ENCODE data around the gene ACADM.
A peak's percentile ranks its signal among the peaks of the same experiment; 100 is the strongest.
"Not testable (repeated sequence)": the region's sequence is repeated elsewhere in the genome, so short reads cannot be mapped to it uniquely, and the experiment has no call there.

ACADM gene

DNA sequence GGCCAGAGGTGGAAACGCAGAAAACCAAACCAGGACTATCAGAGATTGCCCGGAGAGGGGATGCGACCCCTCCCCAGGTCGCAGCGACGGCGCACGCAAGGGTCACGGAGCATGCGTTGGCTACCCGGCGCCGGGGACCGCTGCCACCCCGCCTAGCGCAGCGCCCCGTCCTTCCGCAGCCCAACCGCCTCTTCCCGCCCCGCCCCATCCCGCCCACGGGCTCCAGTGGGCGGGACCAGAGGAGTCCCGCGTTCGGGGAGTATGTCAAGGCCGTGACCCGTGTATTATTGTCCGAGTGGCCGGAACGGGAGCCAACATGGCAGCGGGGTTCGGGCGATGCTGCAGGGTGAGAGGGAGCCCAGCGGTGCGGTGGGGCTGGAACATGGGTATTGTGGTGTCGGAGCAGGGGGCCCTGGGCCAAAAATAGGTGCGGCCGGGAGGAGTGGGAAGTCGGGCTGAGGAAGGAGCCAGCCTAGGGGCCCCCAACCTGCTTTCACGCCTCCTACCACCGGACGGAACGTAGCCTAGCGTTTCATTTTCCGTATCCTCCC is at the start of gene ACADM:
ACADM (plus strand) TSS at position 238 of the 551 bp plus-strand sequence; CDS start at position 317, 79 bp downstream.
- peak; percentile 77 for DNase-seq

- DNase-seq: no peak
Observed at GRCh38 chr1:75677443-75677842, 47.1 kb upstream of the ACADM start.

- not testable (repeated sequence) for DNase-seq
Observed at GRCh38 chr1:75677964-75678363, 46.5 kb upstream of the ACADM start.

DNA sequence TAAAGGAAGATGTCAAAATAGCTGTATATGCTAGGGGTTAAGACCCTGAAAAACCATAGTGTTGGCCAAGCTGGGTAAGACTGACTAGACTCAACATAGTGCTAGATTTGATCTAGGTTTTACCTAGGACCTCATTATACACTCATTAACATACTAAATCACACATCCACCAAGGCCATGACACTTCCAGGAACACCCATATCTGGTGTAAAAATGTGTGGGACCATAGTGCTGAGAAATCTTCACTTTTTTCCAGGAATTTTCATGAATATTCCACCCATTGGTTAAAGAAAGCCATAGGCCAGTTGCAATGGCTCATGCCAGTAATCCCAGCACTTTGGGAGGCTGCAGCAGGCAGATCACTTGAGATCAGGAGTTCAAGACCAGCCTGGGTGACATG is 34.0 kb upstream of the ACADM start:
- no peak for DNase-seq

- DNase-seq: no peak
Observed at GRCh38 chr1:75693551-75693950, 31.0 kb upstream of the ACADM start.

- no peak for DNase-seq
Observed at GRCh38 chr1:75696000-75696399, 28.5 kb upstream of the ACADM start.

DNA sequence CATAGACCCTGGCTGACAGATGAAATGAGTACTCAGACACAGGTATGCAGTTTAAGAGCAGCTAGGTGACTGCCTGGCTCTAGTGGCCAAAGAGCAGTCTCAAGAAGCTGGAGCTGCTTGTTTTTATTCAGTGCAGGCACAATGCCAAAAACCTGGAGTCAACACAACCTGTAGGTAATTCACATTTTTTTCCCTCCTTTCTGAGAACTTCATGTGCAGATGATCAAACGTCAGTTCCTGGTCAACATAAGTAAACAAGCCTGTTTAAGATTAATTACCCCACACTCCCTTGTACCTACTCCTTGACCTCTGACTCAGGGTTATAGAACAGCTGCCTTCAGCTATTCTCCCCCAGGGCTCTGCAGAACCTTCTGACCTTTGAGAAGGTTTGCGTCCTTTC is 17.3 kb upstream of the ACADM start:
- DNase-seq: no peak

GRCh38 chr1:75708910-75709309 is 15.6 kb upstream of the ACADM start:
- no peak for DNase-seq

DNA sequence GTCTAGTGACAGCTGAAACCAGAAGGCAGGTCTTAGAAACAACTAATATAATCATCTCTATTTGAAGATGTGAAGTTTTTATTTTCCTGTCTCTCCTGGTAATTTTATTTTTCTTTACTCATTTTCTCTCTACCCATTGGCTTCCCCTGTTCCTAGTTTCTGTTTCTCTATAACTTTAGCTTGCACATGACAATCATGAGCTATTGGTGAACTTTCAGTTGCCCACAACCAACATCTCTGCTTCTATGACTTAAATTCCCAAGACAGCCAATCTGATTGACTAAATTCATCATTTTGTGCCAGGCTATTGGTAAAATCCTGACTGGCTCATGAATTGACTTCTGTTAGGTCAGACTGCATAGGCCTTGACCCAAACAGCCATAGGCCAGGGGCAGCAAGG is 13.7 kb upstream of the ACADM start:
- DNase-seq: no peak

GRCh38 chr1:75711846-75712245 is 12.7 kb upstream of the ACADM start:
- no peak for DNase-seq

DNA sequence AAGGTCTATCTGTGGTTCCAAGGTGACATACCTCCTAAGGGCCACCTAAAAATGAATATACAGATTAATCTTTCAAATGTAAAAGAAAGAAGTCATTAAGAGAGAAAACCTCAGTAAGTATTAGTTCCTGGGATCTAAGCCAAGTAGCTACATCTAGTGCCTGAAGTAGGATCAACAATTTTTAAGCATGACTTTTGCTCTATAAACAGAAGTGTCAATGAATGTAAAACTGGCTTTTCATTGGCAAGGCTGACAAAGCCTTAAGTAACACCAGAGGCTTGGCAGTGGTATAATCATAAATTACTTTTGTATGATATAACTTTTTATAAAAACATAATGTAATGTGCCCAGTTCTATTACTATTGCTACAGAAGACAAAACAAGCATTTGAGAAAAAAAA is 12.2 kb upstream of the ACADM start:
- no peak for DNase-seq

DNA sequence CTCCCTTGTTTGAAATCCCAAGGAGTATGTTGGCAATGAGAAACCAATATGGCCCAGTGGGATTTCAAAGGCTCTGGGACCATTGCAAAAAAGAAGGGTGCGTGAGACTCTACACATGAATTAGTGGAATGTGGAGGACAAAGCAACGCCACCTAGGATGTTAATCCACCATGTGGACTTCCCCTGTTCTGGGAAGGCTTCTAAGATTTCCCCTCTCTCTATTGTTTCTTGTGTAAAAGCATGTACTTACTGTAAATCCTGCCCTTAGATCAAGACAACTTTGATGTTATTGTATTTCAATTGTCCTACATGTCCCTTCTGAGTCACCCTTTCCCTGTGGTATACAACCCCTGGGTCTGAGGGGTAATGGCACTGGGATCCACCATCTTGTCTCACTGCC is 4.7 kb upstream of the ACADM start:
- no peak for DNase-seq

DNA sequence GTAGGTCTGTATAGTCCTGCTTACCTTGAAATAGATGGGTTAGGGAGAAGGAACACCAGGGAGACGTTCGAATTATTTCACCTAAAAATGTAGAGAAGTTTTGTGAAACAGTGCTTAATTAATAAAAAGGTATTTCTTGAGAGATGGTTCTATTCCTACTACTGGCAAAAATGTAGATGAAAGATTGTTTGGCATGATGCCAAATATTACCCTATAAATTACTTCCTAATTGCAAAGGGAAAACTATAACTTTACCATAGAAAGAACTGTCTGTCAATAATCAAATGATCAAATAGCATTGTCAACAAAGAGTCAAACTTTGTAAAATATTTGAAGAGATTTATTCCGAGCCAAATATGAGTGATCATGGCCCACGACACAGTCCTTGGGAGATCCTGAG is 4.2 kb upstream of the ACADM start:
- no peak for DNase-seq

DNA sequence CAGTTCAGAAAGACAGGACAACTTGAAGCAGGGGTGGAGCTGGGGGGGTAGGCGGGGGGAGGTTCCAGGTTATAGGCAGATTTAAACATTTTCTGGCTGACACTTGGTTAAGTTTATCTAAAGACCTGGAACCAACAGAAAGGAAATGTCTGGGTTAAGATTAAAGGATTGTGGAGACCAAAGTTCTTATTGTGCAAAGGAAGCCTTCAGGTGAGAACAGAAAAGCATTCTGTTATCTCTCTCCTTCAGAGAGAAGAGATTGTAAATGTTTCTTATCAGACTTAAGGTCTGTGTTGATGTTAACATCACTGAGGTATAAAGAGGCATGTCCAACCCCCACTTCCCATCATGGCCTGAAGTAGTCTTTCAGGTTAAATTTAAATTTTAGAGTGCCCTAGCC is 3.7 kb upstream of the ACADM start:
- DNase-seq: no peak

DNA sequence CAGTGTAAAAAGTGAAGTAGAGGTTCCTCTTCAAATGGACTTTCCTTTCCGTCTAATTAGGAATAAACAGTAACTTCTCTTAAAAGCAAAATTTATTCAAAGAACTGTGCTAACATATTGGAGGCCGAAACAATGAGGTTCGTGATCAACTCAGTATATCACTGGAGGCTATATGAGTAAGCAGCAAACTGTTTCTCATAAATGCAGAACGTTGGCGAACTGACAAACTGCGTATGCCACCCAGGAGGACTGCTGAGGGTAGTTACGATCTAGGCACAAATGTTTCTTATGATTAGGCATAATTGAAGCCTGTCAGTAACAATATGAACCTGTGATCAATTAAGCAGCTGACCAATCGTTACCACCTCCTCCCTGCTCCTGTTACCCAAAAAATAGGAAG is 2.3 kb upstream of the ACADM start:
- DNase-seq: not testable (repeated sequence)

GRCh38 chr1:75722966-75723365 is 1.5 kb upstream of the ACADM start:
- no peak for DNase-seq

GRCh38 chr1:75723989-75724471 is 479 bp upstream of the ACADM start:
- DNase-seq: peak; percentile 79

DNA sequence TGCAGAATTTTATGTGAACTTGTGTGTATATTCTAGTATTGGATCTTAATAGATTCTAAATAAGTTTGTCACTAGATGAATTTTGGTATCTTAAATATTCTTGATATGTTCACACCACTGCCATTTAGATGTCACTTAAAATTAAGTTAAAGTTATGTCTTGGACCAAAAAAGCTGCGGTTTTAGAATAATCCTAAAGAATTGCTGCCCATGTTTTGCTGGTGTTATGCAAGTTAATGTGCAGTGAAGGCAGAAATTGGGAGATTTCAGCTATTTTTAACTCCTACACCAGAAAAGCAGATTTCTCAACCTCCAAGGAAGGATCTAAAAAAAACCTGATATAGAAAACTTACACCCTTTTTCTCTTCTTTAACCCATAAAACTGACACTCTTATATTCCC is 757 bp downstream of the ACADM start:
- DNase-seq: no peak

DNA sequence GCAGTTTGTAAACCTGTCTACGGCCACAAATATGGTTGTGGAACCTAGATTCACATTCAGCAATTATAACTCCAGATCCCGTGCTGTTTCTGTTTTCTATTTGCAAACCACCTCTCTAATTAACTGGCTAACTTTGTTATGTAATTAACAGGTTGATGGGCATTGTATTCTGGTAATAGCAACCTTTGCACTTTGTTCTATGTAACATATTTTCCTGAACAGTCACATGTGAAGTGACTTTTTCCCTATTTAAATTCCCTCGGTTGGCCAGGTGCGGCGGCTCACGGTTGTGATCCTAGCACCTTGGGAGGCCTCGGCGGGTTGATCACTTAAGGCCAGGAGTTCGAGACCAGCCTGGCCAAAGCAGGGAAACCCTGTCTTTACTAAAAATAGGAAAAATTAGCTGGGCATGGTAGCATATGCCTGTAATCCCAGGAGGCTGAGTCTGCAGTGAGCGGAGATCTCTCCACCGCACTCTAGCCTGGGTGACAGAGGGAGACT is 1.4 kb downstream of the ACADM start:
- DNase-seq: peak; percentile 21

DNA sequence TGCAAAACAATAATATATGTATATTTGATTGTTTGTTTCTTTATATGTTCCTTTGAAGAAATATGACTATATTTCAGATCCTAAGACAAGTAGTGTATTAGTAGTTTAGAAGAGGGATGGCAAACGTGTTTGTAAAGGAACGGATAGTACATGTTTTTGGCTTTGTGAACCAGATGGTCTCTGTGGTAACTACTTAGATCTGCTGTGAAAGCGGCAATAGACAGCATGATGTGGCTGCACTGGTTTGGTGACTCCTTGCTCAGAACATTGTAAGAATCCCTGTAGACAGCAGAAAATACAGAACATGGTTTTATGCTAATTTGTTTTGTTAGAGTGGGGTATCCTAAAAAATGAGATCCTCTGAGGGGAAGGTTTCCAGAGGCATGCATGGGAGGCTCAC is 3.1 kb downstream of the ACADM start:
- no peak for DNase-seq

DNA sequence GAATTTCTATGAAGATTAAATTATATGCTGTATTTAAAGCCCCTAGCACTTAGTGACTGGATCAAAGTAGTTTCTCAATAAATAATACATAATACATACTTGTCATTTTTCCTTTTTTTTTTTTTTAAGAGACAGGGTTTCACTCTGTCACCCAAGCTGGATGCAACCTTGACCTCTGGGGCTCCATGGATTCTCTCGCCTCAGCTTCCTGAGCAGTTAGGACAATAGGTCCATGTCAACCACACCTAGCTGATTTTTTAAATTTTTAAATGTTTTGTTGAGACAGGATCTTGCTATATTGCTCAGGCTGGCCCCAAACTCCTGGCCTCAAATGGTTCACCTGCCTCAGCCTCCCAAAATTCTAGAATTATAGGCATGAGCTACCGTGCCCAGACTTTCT is 5.9 kb downstream of the ACADM start:
- DNase-seq: no peak

DNA sequence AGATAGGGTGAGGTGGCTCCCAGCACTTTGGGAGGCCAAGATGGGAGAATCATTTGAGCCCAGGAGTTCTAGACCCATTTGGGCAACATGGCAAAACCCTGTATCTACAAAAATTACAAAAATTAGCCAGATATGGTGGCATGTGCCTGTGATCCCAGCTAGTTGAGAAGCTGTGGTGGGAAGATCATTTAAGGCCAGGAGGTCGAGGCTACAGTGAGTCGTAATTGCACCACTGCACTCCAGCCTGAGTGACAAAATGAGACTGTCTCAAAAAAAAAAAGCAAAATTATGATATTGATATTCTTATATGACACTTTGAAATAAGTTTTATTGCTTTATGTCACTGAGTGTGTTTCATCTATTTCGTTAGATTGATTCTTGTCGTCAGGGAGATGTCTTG is 7.4 kb downstream of the ACADM start:
- DNase-seq: no peak

DNA sequence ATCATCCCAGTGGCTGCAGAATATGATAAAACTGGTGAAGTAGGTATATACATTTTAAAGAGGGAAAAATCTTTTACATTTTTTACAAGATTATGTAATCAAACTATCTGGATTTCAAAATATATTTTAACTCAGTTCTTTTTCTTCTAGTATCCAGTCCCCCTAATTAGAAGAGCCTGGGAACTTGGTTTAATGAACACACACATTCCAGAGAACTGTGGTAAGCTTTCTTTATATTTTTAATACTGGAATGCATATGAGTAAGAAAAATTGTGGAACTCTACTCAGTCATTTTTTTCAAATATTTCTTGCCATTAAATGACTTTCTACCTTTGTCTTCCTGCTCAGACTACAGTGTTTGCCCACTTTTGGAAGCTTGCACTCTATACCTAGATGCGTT is 8.2 kb downstream of the ACADM start:
- DNase-seq: no peak

GRCh38 chr1:75733661-75734060 is 9.2 kb downstream of the ACADM start:
- DNase-seq: no peak

DNA sequence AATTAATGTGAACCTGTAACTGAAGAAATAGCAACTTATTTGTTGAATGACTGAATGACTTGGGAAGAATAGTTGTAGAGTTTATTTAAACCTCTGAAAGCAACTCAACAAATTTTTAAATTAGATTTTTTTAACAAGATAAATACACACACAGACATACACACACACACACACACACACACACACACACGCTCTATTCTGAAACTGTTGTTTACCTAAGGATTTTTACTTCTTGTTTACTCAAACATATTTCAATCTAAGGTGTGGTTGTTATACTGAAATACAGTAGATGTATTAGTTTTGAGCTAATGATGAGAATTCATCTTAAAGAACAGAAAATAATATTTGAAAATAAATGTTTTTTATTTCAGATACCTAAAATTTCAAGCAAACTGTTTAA is 11.5 kb downstream of the ACADM start:
- DNase-seq: no peak

All from NCI-H526 treated with DMSO at 0.1 percent for 48 hours (cell line).